Measurements from ENCODE around the gene TAS2R3.
A peak's percentile ranks its signal among the peaks of the same experiment; 100 is the strongest.
"Not testable (repeated sequence)": the region's sequence is repeated elsewhere in the genome, so short reads cannot be mapped to it uniquely, and the experiment has no call there.

The TAS2R3 gene

GRCh38 chr7:141763797-141764196 is at the start of gene TAS2R3:
TAS2R3 (plus strand) TSS chr7:141764097; CDS start chr7:141764159, 62 bp downstream.
- no peak for DNase-seq

GRCh38 chr7:141714571-141714970 is 49.3 kb upstream of the TAS2R3 start:
- no peak for DNase-seq

- DNase-seq, result no peak
These were observed 48.9 kb upstream of the TAS2R3 start for GRCh38 chr7:141715018-141715417.

- DNase-seq, result no peak
These were observed 47.9 kb upstream of the TAS2R3 start for GRCh38 chr7:141715794-141716689.

- DNase-seq, result no peak
These were observed 46.4 kb upstream of the TAS2R3 start for GRCh38 chr7:141717450-141717849.

GRCh38 chr7:141722529-141722928 is 41.4 kb upstream of the TAS2R3 start:
- DNase-seq, result no peak

- DNase-seq, result no peak
These were observed 34.9 kb upstream of the TAS2R3 start for GRCh38 chr7:141729020-141729419.

GRCh38 chr7:141731476-141732149 is 32.3 kb upstream of the TAS2R3 start:
- DNase-seq, result no peak

- DNase-seq, result no peak
These were observed 26.6 kb upstream of the TAS2R3 start for GRCh38 chr7:141737118-141737835.

- DNase-seq, result peak; percentile 99
These were observed 25.9 kb upstream of the TAS2R3 start, which contains the start of gene SSBP1 for GRCh38 chr7:141737836-141738591. SSBP1 (plus strand) TSS chr7:141738358; CDS start chr7:141739167, 809 bp downstream.

- DNase-seq, result no peak
These were observed 25.3 kb upstream of the TAS2R3 start for GRCh38 chr7:141738592-141739013.

GRCh38 chr7:141739250-141739649 is 24.6 kb upstream of the TAS2R3 start:
- DNase-seq, result no peak

GRCh38 chr7:141742229-141742628 is 21.7 kb upstream of the TAS2R3 start:
- DNase-seq, result no peak

- DNase-seq, result no peak
These were observed 19.8 kb upstream of the TAS2R3 start for GRCh38 chr7:141744131-141744530.

GRCh38 chr7:141748396-141748795 is 15.5 kb upstream of the TAS2R3 start:
- no peak for DNase-seq

- not testable (repeated sequence) for DNase-seq
These were observed 12.0 kb upstream of the TAS2R3 start for GRCh38 chr7:141751904-141752303.

GRCh38 chr7:141752634-141753033 is 11.3 kb upstream of the TAS2R3 start:
- DNase-seq, result no peak

- peak; percentile 27 for DNase-seq
These were observed 9.0 kb upstream of the TAS2R3 start for GRCh38 chr7:141754939-141755338.

- DNase-seq, result not testable (repeated sequence)
These were observed 6.2 kb downstream of the TAS2R3 start for GRCh38 chr7:141770083-141770583.

- no peak for DNase-seq
These were observed 12.5 kb downstream of the TAS2R3 start, which contains the start of gene TAS2R4 for GRCh38 chr7:141776374-141776773. TAS2R4 (plus strand) TSS chr7:141776674; CDS start chr7:141778489, 1,815 bp downstream.

- peak; percentile 53 for DNase-seq
These were observed 22.0 kb downstream of the TAS2R3 start for GRCh38 chr7:141785706-141786552.
